NCI-H226 (cell line): Measurements from ENCODE around the gene GASK1B.

Source experiments
- DNase-seq: peaks from one replicate; pipeline ENCODE4 v3.0.0-alpha.2; 2015

GASK1B gene

DNA sequence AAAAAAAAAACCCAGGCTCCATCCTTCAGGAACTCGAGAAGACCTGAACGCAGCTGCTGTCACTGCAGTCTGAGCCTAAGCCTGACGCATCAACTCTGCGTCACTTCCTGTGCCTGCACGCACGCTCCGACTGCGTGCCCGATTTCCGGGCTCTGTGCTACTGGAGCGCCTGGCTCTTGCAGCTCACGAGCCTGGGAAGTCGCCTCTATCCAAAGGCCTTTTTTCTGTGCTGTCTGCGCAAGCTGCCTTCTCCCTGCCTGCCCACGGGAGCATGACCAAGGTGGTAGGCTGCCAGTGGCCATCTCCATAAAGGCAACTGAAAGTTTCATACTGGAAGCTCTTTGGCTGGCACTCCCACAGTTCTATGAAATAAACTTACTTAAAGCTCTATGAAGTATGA lies 9.9 kb upstream of the GASK1B start:
- no peak for DNase-seq

DNA sequence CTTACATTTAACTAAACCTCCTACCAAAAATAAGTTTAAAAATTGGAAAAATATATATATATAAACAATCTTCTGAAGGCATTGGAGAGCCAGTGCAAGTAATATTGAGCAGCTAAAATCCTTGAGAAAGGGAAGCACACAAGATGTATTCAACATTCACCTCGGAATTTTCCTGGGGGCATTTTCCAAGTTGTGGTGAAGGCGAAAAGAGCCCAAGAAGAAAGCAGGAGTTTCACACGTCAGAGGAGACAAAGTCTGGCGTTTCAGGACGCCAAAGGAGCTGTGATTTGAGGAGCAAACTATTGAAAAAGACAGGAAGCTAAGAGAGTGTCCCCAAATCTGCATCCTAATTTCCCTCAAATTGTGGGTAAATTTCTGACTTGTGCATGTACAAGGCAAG lies 9.1 kb upstream of the GASK1B start:
- no peak for DNase-seq

DNA sequence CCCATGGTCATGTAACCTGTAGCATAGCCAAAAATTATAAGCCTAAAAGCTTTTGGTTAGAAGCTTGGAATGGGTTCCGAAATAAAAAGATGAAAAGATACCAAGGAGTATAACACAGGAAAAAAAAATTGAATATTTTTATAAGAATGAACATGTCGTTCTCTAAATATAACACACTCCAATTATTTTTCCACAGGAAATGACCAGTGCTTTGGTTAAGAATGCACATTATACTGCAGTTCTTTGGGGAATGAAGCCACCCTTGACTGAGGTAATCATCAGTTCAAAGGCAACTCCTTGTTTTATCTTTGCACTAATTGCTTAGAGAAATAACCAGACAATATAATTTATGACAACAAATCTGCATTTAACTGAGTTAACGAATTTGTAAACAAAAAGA lies 6.6 kb upstream of the GASK1B start:
- DNase-seq, result no peak

DNA sequence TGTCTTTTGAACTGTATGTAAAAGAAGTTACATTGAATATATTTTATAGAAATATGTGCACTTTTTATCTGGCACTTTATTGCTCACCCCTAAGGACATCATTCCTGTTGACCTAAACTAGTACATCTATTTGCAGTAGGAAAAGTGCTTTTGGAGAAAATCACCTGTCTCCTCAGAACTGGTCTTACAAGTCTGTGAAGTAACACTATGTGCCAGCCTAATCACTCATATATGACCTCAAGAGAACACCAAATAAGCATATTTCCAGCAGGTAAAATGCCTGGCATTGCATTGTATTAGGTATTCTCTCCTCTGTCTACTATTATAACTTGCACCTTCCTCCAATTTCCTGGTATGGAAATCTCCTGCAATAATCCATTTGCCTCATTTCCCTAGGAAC lies 4.0 kb upstream of the GASK1B start:
- DNase-seq, result no peak

DNA sequence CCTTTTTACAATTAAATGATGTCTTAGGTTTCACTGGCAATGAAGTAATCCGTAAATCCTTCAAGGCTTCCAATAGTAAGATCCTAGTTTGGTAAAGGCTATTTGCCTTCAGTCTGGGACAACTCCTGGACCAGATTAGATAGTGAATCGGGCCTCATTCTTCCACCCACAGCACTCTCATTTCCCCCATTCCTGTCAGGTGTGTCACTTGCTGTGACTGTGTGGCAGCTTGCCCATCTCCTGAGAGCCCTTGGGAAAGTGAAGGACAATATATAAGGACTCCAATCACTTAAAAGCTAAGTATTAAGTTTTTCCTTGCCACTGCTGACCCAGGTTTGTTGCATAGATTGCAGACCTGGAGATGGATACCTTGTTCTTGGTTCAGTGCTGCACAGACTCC lies 3.3 kb upstream of the GASK1B start:
- DNase-seq, result no peak

DNA sequence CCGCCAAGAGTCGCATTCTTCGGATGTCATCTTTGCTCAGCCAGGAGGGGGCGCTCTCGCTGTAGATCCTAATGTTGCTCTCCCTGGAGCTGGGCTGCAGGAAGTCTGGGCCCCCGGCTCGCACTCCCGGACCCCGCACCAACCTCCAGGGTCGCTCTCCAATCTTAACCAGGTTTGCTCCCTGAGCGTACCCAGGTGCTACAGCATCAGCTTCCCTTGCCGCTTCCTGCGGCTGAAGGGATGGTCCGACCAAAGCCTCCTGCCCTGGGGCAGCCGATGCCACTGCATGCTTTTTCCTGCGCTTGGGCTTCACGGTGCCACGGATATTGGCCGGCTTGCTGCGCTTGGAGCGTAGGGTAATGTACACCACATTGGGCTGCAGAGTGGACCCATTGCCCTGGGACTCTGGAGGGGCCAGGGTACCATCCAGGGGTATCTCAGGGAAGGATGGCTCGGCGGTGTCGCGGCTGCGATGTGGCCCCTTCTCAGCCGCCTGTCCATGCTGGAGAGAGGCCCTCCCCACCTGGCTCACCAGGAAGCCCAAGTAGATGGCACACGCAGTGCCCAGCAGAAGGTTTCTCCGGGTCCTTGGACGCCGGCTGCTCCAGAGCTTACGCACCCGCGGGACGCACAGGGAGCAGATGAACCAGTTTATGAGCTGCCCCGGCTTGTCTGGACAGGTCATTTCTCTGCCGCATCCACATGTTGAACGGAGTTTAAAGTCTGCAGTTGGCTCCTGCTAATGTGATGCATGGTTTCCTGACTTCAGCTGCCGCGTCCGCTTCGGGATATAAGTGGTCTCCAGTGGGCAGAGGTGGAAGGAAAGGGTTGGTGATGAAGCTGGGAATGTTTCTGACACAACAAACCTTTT lies 1.9 kb downstream of the GASK1B start:
- no peak for DNase-seq

DNA sequence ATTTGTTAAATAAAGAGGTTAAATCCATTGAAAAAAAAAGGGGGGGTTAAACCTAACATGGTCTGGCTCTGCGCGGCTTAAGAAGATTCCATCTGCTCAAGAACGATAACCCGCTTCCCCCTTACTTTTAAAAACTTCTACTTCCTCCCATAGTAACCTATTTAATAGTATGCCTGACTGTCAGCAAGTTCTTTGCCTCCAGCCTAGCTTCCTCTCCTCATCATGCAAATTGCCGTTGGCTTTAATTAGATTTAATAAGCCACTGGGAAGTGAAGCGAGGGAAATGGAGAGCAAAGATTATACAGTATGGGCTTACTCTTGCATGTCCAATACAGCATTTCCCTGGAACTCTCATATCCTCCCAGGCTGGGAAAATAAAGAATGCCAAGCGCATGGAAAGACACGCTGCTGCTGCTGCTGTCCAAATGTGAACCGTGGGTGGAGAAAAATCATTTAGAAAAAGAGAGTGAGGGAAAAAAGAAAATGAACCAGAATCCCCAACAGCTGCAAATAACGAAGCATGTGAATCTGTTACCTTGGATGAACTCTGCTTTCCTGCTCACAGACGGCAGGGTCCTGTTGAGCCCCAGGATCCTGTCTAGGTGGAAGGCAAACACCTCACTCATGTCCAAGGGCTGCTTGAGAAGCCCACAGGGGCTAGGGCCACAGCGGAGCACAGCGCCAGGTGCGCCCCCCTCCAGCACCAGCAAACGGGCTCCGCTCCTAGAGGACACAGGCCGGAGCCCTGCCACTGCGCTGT lies 2.7 kb downstream of the GASK1B start:
- no peak for DNase-seq

DNA sequence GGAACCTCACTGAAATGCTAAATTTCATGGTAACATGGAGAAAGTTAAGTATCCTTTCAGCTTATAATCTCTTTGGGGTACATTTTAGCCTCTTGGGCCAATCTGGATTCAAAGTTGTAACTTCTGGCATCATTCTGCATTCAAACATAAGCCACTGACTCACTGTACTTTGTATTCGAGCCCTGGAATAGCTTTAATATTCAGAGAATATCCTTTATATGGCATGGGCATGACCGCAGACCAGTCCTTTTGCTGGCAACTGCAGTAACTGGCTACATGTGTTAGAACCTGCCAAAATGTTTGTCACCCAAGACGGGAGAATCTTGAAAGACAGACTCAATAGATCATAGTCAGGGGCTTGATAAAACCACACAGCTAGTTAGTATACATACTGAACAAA lies 3.3 kb downstream of the GASK1B start:
- DNase-seq, result no peak

DNA sequence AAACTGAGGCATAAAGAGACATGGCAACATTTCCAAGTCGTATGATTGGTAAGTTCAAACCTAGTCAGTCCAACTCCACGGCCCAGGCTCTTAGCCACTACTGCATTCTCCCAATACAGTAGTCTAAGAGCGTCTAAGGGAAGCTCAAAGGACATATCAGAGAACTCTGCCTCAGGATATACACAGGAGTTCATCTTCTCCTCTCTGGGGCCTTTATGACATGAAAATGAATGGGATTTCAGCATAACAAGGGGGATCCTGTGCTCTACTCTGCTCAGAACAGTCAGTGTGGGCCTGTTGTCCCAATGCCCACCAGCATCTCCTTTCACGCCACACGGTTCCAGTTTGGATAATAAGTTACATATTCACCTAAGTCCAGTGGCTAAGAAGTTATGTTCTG lies 4.2 kb downstream of the GASK1B start:
- DNase-seq, result no peak

DNA sequence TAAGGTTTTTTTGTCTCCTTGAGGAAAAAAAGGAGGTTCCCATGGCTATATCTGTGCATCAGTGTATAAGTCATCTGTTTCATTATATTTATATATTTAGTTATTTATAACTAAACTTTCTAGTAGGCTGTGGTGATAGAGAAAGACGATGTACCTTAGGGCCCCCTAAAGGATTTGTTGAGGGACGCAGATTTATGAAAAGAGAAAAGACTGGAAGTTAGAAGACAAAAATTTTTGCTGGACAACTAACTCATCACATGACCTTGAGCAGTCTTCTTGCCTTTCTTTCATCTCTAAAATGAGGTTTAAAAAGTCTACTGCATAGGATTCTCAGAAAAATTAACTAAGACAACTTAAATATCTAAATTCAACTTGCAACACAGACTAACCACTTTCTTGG lies 6.1 kb downstream of the GASK1B start:
- DNase-seq, result no peak

DNA sequence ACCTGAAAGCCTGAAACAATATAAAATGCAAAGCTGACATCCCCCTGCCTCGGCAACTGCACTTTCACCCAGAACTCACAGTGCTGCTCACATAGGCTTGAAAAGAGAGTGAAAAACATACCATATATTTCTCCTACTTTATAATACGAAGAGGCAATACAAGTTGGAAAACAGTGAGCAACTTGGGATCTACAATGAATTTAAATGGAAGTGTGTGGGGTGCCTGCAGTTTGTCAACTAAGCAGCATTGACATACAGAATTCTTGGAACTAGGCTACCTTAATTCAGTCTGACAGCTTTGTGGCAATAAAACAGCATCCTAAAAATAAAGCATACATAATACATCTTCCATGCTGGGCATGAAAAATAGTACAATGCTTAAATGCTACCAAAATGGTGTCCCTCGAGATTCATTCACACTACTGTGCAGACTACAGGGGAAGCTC lies 8.0 kb downstream of the GASK1B start:
- no peak for DNase-seq

DNA sequence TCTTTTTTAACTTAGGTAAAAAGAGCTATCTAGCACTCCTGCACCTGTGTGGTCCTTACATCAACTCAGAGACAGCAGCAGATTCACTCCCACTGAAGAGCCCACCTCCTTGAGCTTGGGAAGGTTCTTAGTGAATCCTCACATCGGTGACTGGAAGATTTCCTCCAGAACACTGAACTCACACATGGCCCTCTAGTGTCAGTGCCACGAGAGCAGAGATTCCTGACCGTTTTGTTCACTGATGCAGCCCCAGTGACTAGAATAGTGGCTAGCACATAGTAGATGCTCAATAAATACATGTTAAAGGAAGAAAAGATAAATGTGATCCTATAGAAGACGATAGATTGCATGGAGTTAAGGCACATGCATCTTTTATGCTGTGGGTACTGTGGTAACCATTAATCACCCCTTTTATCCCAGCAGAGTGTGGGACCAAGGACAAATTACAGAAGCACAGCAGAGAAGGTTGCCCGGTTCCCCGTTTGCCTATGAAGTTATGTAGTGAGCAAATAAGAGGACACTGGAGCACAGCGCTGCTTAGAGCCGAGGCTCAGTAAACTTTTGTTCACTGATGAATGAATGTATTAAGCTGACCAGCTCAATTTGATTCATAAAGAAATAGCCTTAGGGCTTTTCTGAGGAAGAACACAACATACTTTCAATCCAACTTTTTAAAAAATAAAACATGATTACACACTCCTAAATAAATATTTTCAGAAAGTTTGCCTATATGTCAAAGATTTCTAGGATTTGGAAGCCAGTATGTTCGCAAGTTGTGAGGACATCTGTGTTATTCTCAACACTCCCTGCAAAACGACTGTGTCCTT lies 8.7 kb downstream of the GASK1B start:
- DNase-seq, result no peak

DNA sequence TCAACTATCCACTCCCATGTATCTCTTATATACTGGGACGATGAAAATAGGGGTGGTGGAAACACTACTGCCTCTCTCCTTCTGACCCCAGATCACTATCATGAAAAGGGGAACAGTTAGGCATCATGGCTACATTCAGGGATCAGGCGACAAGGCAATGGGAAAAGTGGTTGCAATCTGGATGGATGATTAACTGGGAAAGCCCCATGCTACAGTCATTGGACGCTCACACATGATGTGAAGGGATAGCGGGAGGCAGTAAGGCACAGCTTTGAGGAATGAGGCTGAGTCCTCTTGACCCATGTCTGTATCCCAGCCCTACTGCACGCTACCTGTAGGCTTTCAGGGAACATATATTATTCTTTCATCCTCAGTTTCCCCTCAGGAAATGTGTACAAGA lies 10.2 kb downstream of the GASK1B start:
- DNase-seq, result peak; percentile 24

DNA sequence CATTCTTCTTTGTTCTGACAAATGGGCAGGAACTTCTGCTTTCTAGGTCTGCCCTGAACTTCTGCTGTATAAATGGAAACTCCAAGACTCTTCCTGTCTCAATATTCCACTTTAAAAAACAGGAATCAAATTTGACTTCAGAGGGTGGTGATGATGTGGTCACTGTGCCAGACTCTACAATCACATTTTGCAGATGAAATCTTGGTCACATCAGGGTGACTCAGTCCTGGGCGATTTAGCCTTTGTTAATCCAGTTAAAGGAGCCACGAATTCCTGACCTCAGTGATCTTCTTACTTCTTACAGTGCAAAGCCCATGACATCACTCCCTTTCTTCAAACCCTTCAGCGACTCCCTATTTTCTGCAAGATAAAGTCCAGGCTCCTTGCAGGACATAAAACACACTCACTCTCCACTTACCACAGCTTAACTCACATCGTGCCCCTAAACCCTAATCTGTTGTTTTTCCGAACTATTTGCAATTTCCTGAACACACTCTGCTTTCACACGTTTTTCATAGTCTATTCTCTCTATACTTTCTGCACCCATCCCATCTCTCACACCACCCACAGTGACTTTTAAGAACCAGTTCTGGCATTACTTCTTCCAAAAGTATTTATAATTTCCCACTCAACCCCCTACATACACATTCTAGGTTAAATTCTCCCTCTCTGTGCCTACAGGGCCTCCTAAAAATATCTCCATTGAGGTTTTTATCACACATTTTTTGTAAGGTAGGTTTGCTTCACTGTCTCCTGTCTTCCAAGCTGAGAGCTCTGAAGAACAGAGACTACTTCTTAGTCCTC lies 11.1 kb downstream of the GASK1B start:
- peak; percentile 87 for DNase-seq

DNA sequence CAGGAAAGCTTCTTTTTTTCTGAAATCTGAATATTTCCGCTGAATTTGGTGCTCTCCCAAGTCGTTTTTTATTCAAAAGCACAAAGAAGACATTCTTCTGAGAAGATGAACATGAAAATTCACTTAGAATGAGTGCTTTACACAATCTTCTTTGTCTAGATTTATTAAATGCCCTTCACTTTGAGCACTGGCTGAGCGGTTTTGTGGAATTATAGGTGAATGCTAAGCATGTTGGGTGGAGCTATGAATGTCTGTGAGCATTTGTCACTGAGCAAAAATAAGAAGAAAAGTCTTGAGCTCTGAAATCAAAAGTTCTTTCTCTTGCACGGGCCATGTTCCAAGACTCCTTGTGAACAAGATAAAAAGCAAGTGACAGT lies 13.1 kb downstream of the GASK1B start:
- no peak for DNase-seq

DNA sequence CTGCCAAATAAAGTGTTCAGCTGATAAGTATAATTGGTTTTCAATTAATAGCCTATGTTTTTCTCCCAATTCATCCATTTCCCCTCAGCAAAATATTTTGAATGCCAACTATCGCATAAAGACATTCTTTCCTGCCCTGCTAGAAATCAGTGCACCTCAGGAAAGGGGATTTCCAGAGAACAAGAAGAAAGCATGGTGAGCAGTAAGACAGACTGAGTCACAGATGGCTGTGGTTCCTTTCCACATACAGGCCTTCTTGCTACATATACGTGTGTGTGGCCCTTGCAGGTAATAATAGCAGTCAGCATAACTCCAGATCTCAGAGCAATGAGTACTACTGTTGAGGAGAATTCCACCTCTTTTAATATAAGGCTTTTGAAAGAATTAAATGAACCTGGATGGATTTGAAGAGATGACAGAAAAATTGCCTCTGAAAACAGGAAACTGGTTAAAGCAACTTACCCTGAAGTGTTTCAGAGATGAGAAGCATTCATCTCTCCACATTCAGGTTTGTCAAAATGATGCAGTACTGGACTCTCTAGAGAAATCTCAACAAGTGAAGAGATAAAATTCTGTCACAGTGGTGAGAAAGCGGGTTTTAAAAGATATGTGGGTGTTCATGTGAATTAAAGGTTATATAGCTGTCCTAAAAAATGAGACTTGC lies 13.6 kb downstream of the GASK1B start:
- peak; percentile 76 for DNase-seq

DNA sequence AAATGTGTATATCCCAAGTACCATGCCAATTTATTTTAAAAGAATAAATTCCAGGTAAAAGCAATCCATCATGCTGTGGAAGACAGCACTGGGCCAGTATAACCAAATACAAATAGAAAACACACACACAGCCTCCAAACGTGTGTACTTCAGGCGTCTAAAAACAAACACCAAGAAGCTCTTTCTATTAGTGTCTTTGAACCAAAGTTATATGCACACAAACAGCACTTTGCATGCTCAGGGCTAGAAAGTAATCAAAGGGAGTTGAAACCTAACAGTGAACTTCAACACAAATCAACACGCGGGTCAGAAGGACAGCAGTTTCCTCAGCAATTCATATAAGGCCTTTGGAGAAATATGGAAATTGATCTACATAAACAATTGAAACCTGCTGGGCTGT lies 15.4 kb downstream of the GASK1B start:
- DNase-seq, result no peak

DNA sequence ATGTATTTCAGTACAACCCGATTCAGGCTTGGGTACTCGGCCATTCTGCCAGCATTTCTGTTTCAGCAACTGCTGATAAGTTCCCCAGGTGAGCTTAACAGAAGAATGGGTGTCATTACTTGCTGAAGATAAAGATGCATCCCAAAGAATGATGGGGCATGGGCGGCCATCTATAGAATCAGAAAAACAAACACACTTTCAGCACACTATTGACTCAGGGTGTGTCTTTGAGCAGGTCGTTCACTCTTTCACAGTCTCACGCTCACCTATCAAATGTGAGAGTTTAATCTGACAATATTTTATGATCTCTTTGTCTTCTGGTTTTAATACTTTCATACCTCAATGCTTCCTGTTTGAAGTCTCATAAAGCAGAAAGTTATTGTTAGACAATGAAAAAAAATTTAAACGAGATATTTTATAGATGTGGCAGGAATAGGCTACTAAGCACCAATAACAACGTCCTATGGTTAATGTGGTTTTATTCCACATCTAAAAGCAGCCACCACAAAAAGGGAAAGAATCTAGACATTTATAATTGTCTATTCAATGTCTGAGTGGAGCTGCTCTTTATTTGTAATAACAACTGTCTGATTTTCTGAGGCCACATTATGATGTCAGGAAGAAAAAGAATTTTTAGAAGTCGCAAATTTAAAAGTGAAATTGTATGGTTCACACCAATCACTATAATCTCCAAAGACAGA lies 17.0 kb downstream of the GASK1B start:
- DNase-seq, result no peak

DNA sequence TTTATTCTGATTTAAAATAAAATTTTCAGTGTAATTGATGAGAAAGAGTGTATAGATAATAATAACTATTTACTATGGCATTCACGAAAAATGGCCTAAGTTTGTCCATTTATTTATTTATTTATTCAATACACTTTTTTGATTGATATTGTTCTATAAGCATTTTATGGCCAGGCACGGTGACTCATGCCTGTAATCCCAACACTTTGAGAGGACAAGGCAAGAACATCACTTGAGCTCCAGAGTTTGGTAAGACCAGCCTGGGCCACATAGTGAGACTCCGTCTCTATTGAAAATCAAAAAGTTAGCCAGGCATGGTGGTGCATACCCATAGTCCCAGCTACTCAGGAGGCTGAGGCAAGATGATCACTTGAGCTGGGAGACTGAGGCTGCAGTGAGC lies 25.7 kb downstream of the GASK1B start:
- no peak for DNase-seq

DNA sequence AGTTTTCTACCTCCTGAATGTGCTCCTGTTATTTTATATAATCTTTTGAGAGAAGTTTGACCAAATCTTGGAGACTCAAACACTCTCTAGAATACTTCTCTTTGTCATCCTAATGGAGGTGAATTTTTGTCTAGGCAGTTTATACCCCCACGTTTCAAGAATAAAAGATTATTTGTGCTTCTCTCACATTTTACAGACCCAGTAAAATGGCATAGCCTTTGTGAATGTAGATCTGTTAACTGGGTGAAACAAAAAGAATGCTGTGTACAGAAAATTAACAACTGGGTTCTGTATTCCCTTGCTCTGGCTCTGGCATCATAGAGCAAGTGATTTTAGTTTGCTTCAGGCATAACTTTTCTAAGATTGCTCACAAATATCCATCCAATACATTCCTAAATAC lies 26.1 kb downstream of the GASK1B start:
- no peak for DNase-seq

DNA sequence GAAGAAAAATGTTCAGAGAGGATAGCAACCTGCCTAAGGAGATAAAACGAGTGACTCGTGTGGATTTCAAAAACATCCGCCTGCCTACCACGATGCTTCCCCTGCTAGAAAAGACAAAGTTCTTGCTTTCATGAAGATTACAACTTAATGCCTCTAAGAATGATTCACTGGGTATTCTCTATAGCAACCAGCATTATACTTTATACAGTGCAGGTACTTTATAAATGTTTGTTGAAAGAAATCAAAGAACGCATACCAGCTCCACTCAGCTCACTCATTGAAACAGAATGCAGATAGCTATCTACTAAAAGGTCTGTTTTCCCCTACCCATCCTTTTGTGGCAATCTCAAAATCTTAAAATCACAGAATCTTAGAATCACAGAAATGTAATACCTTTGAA lies 33.7 kb downstream of the GASK1B start:
- peak; percentile 47 for DNase-seq
